Activated naive CD8-positive, alpha-beta T cell (primary cell): ENCODE data around the gene HOXB6.
A peak's percentile ranks its signal among the peaks of the same experiment; 100 is the strongest.

Source experiments
- H3K27ac Mint-ChIP-seq: one replicate; pipeline ENCODE4 v1.8.0; 2021; ENCODE audit warnings: mixed read lengths
- H3K27me3 Mint-ChIP-seq: one replicate; pipeline ENCODE4 v1.8.0; 2021; ENCODE audit warnings: mixed read lengths
- H3K36me3 Mint-ChIP-seq: one replicate; pipeline ENCODE4 v1.8.0; 2021; ENCODE audit warnings: mixed read lengths
- H3K4me1 Mint-ChIP-seq: one replicate; pipeline ENCODE4 v1.8.0; 2021; ENCODE audit warnings: low read depth, mixed read lengths
- H3K4me3 Mint-ChIP-seq: one replicate; pipeline ENCODE4 v1.8.0; 2021; ENCODE audit warnings: mild to moderate bottlenecking, mixed read lengths
- H3K9me3 Mint-ChIP-seq: one replicate; pipeline ENCODE4 v1.8.0; 2021; ENCODE audit warnings: low read depth, mixed read lengths

The HOXB6 gene

GRCh38 chr17:48639982-48640857 lies 35.4 kb upstream of the HOXB6 start:
- H3K27me3 Mint-ChIP-seq: peaks cover 54% of the 10 kb centered on the region
- H3K36me3 Mint-ChIP-seq: peaks cover 2% of the 10 kb centered on the region
- peaks cover 12% of the 10 kb centered on the region for H3K4me1 Mint-ChIP-seq
- no peaks in the 10 kb centered on the region for H3K9me3 Mint-ChIP-seq
- no peak overlapping the region for H3K4me3 Mint-ChIP-seq
- peak overlapping the region; percentile 10 for H3K27ac Mint-ChIP-seq

DNA sequence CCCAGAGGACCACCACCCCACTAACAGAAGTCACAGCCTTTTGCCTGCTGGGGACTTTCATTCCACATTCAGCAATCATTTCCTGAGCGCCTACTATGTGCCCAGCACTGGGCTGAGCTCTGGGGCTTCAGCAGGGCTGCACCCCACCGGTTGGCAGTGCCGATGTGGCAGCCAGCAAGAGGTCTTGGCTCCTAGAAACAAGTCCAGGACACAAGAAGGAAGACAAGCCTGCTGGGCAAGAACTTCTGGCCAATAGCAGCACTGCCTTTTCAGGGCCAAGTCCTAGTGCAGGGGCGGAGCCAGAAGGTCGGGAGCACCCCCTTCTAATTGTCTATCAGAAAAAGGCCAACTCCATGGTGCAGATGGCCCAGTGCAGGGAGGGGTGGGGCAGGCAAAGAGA lies 34.4 kb upstream of the HOXB6 start:
- Mint-ChIP-seq H3K4me1 (peaks cover 13% of the 10 kb centered on the region), H3K27me3 (peaks cover 50% of the 10 kb centered on the region), H3K4me3 (no peak overlapping the region), H3K27ac (no peak overlapping the region), H3K36me3 (no peaks in the 10 kb centered on the region), H3K9me3 (no peaks in the 10 kb centered on the region)

GRCh38 chr17:48637323-48638260 lies 32.8 kb upstream of the HOXB6 start:
- no peak overlapping the region for H3K4me3 Mint-ChIP-seq
- peaks cover 46% of the 10 kb centered on the region for H3K27me3 Mint-ChIP-seq
- H3K9me3 Mint-ChIP-seq: no peaks in the 10 kb centered on the region

GRCh38 chr17:48636177-48637018 lies 31.6 kb upstream of the HOXB6 start:
- no peak overlapping the region for H3K4me3 Mint-ChIP-seq
- H3K36me3 Mint-ChIP-seq: peaks cover 2% of the 10 kb centered on the region
- peaks cover 12% of the 10 kb centered on the region for H3K4me1 Mint-ChIP-seq
- H3K27ac Mint-ChIP-seq: no peak overlapping the region
- no peaks in the 10 kb centered on the region for H3K9me3 Mint-ChIP-seq
- H3K27me3 Mint-ChIP-seq: peaks cover 47% of the 10 kb centered on the region

More at GRCh38 chr17:48637323-48638260, 32.8 kb upstream of the HOXB6 start:
- H3K4me1 Mint-ChIP-seq: peaks cover 15% of the 10 kb centered on the region
- no peak overlapping the region for H3K27ac Mint-ChIP-seq
- H3K36me3 Mint-ChIP-seq: no peaks in the 10 kb centered on the region

DNA sequence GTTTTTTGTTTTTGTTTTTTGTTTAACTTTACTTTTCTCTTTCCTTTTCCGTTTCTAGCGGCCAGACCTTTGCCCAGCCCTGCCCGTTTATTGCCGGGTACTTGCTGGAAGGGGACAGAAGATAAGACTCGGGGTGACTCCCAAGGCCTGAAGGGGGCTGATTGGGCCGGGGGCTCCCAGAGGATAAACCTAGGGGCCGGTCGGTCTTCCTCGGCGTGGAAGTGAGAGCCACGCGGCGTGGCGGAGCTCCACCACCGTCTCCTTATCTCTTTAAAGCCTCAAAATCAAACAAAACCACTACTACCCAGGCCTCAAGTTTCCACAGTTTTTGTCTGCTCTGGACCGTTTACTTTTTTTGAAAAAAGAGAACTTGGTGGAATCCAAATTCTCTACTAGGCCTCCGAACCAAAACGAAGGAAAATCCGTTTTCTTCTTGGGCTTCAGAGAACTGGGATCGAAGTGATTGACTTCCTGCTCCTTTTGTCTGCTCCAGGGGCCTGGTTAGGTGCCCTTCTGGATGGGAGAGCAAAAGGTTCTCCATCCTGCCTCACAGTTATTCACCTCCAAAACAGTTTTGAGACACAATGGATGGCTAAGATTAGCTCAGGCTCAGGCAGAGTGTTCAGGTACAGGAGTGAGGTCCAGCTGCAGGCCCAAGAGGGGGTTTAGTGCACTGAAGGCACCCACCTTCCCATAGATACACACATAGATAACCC lies 29.9 kb upstream of the HOXB6 start:
- Mint-ChIP-seq H3K9me3 (no peaks in the 10 kb centered on the region), H3K4me3 (peak overlapping the region; percentile 56), H3K27ac (no peak overlapping the region), H3K4me1 (peaks cover 11% of the 10 kb centered on the region), H3K36me3 (peaks cover 2% of the 10 kb centered on the region), H3K27me3 (peaks cover 51% of the 10 kb centered on the region)

- H3K27ac Mint-ChIP-seq: no peak overlapping the region
- H3K4me1 Mint-ChIP-seq: peaks cover 11% of the 10 kb centered on the region
- H3K9me3 Mint-ChIP-seq: no peaks in the 10 kb centered on the region
- peak overlapping the region; percentile 28 for H3K4me3 Mint-ChIP-seq
- H3K27me3 Mint-ChIP-seq: peaks cover 54% of the 10 kb centered on the region
- peaks cover 2% of the 10 kb centered on the region for H3K36me3 Mint-ChIP-seq
These were observed 28.5 kb upstream of the HOXB6 start for GRCh38 chr17:48633266-48633677.

DNA sequence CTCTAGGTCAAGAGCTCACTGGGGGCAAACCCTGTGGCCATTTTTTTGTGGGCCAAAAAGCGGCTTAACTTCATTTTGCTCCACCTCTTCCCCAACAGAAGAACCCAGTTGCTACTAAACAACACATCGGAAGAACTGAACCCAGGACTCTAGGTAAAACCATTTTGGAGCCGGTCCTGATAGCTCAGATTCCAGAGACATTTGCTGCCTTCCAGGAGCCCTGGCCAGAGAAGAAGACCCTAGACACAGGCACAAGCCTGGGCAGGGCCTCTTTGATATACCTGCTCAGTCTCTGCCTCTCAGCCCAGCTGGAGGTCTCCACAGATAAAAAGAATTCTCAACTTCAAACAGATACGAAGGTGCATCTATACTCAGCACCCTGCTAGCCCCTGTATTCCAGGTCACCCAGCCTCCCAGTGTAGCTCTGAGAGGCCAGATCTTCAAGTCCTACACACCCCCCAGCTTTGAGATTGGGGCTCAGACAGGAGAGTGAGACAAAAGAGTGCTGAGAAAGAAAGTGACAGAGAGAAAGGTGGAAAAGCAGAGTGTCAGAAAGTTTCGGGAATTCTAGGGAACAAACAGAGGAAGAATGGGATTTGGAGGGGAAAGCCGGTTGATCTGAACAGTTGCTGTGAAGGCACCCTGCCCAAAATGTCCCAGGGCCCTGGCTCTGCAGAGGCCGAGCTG lies 27.9 kb upstream of the HOXB6 start:
- H3K27ac Mint-ChIP-seq: no peak overlapping the region
- peak overlapping the region; percentile 28 for H3K4me3 Mint-ChIP-seq
- H3K27me3 Mint-ChIP-seq: peaks cover 52% of the 10 kb centered on the region
- H3K4me1 Mint-ChIP-seq: peaks cover 11% of the 10 kb centered on the region
- H3K36me3 Mint-ChIP-seq: peaks cover 2% of the 10 kb centered on the region
- no peaks in the 10 kb centered on the region for H3K9me3 Mint-ChIP-seq

- Mint-ChIP-seq H3K4me3 (no peak overlapping the region), H3K27ac (no peak overlapping the region), H3K4me1 (peaks cover 12% of the 10 kb centered on the region), H3K36me3 (peaks cover 2% of the 10 kb centered on the region), H3K9me3 (no peaks in the 10 kb centered on the region), H3K27me3 (peaks cover 48% of the 10 kb centered on the region)
These were observed 27.1 kb upstream of the HOXB6 start for GRCh38 chr17:48631693-48632578.

- H3K9me3 Mint-ChIP-seq: no peaks in the 10 kb centered on the region
- peaks cover 45% of the 10 kb centered on the region for H3K27me3 Mint-ChIP-seq
- H3K4me1 Mint-ChIP-seq: peaks cover 7% of the 10 kb centered on the region
- no peak overlapping the region for H3K4me3 Mint-ChIP-seq
- H3K36me3 Mint-ChIP-seq: peaks cover 2% of the 10 kb centered on the region
- H3K27ac Mint-ChIP-seq: no peak overlapping the region
These were observed 26.3 kb upstream of the HOXB6 start for GRCh38 chr17:48630925-48631692.

- no peak overlapping the region for H3K4me3 Mint-ChIP-seq
- H3K27me3 Mint-ChIP-seq: peaks cover 41% of the 10 kb centered on the region
- H3K27ac Mint-ChIP-seq: no peak overlapping the region
- peaks cover 2% of the 10 kb centered on the region for H3K36me3 Mint-ChIP-seq
- peaks cover 10% of the 10 kb centered on the region for H3K4me1 Mint-ChIP-seq
- H3K9me3 Mint-ChIP-seq: no peaks in the 10 kb centered on the region
These were observed 25.5 kb upstream of the HOXB6 start for GRCh38 chr17:48630009-48630924.

DNA sequence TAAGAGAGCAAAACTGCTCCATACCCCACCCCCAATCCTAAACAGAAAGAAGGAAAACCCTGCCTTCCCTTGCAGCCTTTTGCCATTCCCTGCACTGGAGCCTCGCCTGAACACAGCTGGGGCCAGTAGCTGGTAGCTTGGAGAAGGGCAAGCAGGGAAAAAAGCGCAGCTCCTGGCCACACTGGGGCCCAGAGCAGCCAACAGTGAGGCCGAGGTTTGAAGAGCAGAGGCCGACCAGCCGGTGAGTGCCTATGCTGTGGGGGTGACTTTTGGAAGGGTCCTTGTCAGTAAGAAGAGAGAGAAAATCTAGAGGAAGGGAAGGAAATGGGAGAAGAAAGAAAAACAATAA lies 24.6 kb upstream of the HOXB6 start:
- peaks cover 36% of the 10 kb centered on the region for H3K27me3 Mint-ChIP-seq
- H3K4me3 Mint-ChIP-seq: no peak overlapping the region

More for the DNA sequence above, 24.6 kb upstream of the HOXB6 start:
- Mint-ChIP-seq H3K27ac (no peak overlapping the region), H3K4me1 (peaks cover 10% of the 10 kb centered on the region), H3K9me3 (no peaks in the 10 kb centered on the region), H3K36me3 (peaks cover 2% of the 10 kb centered on the region)
